OCI-LY3 (cell line): Measurements from ENCODE around the gene ZNF438.

Experiments used
- H2AFZ ChIP-seq: fragments of 200-600, 300-600 bp; shearing (Covaris generic); 2 replicates; pipeline ENCODE4 v1.6.0; 2014; ENCODE audit warnings: antibody characterized with exemption, low read depth, low read length
- H3K27ac ChIP-seq: fragments of 200-600, 300-600 bp; sonication (generic); 2 replicates; pipeline ENCODE4 v1.5.1; 2014; ENCODE audit warnings: mild to moderate bottlenecking, low read length, moderate library complexity, mixed read lengths
- H3K27me3 ChIP-seq: fragments of 200-600, 300-600 bp; sonication (generic); 2 replicates; pipeline ENCODE4 v1.6.1; 2014; ENCODE audit warnings: low read depth, low read length, mixed read lengths
- H3K36me3 ChIP-seq: fragments of 200-600, 300-600 bp; sonication (generic); replicated peaks from 2 replicates; pipeline ENCODE3; 2014; ENCODE audit warnings: low read depth, low read length, mixed read lengths
- H3K4me1 ChIP-seq: fragments of 300-600, 200-600 bp; sonication (generic); 2 replicates; pipeline ENCODE4 v1.6.1; 2014; ENCODE audit warnings: low read length, mixed read lengths
- H3K4me2 ChIP-seq: fragments of 200-600, 300-600 bp; sonication (generic); 2 replicates; pipeline ENCODE4 v1.6.1; 2014; ENCODE audit warnings: low read length, mixed read lengths
- H3K4me3 ChIP-seq: fragments of 300-600, 200-600 bp; sonication (generic); 2 replicates; pipeline ENCODE4 v1.5.1; 2014; ENCODE audit warnings: antibody characterized with exemption, mild to moderate bottlenecking, low read length, moderate library complexity
- H3K79me2 ChIP-seq: fragments of 300-600, 200-600 bp; shearing (Covaris generic); 2 replicates; pipeline ENCODE4 v1.6.1; 2014; ENCODE audit warnings: mild to moderate bottlenecking, low read length, mixed read lengths
- H3K9ac ChIP-seq: fragments of 300-600, 200-600 bp; shearing (Covaris generic); 2 replicates; pipeline ENCODE4 v1.6.0; 2014; ENCODE audit warnings: mild to moderate bottlenecking, low read length, moderate library complexity
- H3K9me3 ChIP-seq: fragments of 200-600, 300-600 bp; shearing (Covaris generic); 2 replicates; pipeline ENCODE4 v1.6.1; 2014; ENCODE audit warnings: low read length, mixed read lengths; ENCODE audit not compliant: insufficient read depth
- H4K20me1 ChIP-seq: fragments of 200-600, 300-600 bp; sonication (generic); 2 replicates; pipeline ENCODE4 v1.6.1; 2016; ENCODE audit warnings: low read length, mixed read lengths; ENCODE audit not compliant: insufficient read depth
- CTCF ChIP-seq: fragments of 200-600, 300-600 bp; sonication (generic); IDR thresholded peaks from 2 replicates; pipeline ENCODE4 v1.5.1; 2014; ENCODE audit warnings: antibody characterized with exemption, low read length, low read depth
- EZH2phosphoT487 ChIP-seq: fragments of 200-600 bp; shearing (Covaris generic); IDR thresholded peaks from 2 replicates; pipeline ENCODE4 v1.6.1; 2018; ENCODE audit warnings: antibody characterized with exemption, mixed run types, low read depth

ZNF438 gene

GRCh38 chr10:30887839-30888238 is 143.8 kb downstream of the ZNF438 start:
- Histone ChIP-seq H3K9me3 (no peaks in the 10 kb centered on the region), H3K4me2 (no peak overlapping the region), H3K36me3 (no peaks in the 10 kb centered on the region), H3K4me1 (no peaks in the 10 kb centered on the region), H3K79me2 (no peaks in the 10 kb centered on the region), H3K9ac (no peak overlapping the region), H2AFZ (no peak overlapping the region), H3K27me3 (no peaks in the 10 kb centered on the region), H4K20me1 (no peaks in the 10 kb centered on the region), H3K27ac (no peak overlapping the region), H3K4me3 (no peak overlapping the region)
- TF ChIP-seq EZH2phosphoT487 (no peak), CTCF (no peak)

- H3K27ac ChIP-seq = no peak overlapping the region
- H3K79me2 ChIP-seq = no peaks in the 10 kb centered on the region
- no peak overlapping the region for H2AFZ ChIP-seq
- no peaks in the 10 kb centered on the region for H3K9me3 ChIP-seq
- no peak overlapping the region for H3K4me2 ChIP-seq
- H3K36me3 ChIP-seq = no peaks in the 10 kb centered on the region
- TF ChIP-seq EZH2phosphoT487 (no peak), CTCF (no peak)
- no peaks in the 10 kb centered on the region for H3K4me1 ChIP-seq
- H4K20me1 ChIP-seq = no peaks in the 10 kb centered on the region
- no peak overlapping the region for H3K4me3 ChIP-seq
- no peak overlapping the region for H3K9ac ChIP-seq
- no peaks in the 10 kb centered on the region for H3K27me3 ChIP-seq
Observed at GRCh38 chr10:30885423-30885822, 146.2 kb downstream of the ZNF438 start.

- Histone ChIP-seq H3K27ac (no peak overlapping the region), H2AFZ (no peak overlapping the region), H3K27me3 (no peaks in the 10 kb centered on the region), H3K36me3 (no peaks in the 10 kb centered on the region), H3K9me3 (no peaks in the 10 kb centered on the region), H3K4me3 (no peak overlapping the region), H3K9ac (no peak overlapping the region), H4K20me1 (no peaks in the 10 kb centered on the region), H3K79me2 (no peaks in the 10 kb centered on the region), H3K4me2 (no peak overlapping the region), H3K4me1 (no peaks in the 10 kb centered on the region)
- TF ChIP-seq CTCF (no peak), EZH2phosphoT487 (no peak)
Observed at GRCh38 chr10:30883751-30884150, 147.9 kb downstream of the ZNF438 start.

GRCh38 chr10:30883116-30883515 is 148.5 kb downstream of the ZNF438 start:
- Histone ChIP-seq H3K79me2 (no peaks in the 10 kb centered on the region), H2AFZ (no peak overlapping the region), H3K27ac (no peak overlapping the region), H3K4me3 (no peak overlapping the region), H3K27me3 (no peaks in the 10 kb centered on the region), H3K4me2 (no peak overlapping the region), H3K9ac (no peak overlapping the region), H4K20me1 (no peaks in the 10 kb centered on the region), H3K36me3 (no peaks in the 10 kb centered on the region), H3K4me1 (no peaks in the 10 kb centered on the region), H3K9me3 (no peaks in the 10 kb centered on the region)
- TF ChIP-seq CTCF = no peak
- no peak for TF ChIP-seq EZH2phosphoT487
